ENCODE data around the gene GTPBP4. TPM values are rescaled to one million over a fixed set of nuclear protein-coding genes. Genes with fewer than 3 reads are reported as not detected.
"Not testable (repeated sequence)": the region's sequence is repeated elsewhere in the genome, so short reads cannot be mapped to it uniquely, and the experiment has no call there.

GTPBP4 gene
- total RNA-seq, 1 experiment from 2014 or later, result 88.5 TPM

DNA sequence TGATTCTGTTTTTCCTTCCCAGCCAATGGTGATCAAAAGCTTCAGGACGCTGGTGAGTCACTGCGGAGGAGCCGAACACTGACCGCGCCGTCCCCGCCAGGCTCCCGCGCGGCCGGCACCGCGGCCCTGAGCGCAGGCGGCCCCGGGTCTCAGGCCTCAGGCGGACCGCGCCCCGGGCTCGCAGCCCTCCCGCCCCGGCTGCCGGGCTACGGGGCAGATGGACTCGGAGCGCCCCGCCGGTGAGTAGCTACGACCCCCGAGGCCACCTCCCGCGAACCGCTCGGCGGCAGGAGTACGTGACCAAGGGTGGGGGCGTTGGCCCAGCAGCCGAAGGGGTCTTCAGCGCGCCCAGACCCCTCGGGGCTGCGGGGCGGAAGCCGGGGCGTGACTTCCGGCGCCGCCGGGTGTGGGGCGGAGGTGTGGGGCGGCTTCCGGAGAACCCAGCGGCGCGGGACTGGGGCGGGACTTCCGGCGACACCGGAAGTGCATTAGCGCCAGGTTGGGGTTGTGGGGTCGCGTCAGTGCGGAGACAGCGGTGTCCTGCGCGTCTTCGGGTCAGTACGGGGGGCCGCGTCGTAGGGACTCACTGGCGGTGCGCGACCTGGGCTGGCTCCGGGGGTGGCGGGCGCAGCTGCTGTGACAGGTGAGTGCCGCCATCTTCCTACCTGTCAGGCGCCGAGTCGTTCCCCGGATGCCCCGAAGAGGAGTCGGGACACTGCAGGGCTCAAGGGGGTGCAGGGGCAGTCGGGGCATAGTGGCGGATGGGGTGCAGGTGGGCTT, 68.3 kb downstream of the GTPBP4 start, which contains the start of gene WDR37:
Gene WDR37 (plus strand): TSS at position 60 of the 780 bp plus-strand sequence. CDS start 15,771 bp downstream, outside the sequence.
- DNase-seq (ENCODE audit: low read depth), result peak; percentile 84

DNA sequence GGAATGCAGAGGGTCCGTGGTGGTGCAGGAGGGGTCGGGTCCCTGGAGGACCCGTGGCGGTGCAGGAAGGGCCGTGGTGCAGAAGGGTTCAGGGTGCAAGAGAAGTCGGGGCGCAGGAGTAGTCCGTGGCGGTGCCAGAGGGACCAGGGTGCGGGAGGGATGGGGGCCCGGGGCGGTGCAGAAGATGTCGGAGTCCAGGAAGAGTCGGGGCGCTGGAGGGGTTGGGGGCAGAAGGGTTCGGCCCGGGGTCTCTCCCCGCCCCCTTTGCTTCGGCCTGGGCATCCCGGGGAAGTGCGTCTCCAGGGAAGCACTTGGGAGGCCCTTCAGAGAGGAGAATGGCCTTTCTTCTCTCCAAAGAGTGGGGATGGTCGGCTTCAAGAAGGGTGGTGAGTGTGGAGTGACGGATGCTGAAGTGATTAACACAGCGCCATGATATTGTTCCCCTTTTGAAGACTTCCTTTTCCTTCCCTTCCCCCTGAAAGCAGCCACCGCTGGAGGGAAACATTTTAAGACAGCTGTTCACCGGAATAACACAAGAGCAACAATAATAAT, 68.9 kb downstream of the GTPBP4 start:
- DNase-seq (ENCODE audit: low read depth), result no peak

DNA sequence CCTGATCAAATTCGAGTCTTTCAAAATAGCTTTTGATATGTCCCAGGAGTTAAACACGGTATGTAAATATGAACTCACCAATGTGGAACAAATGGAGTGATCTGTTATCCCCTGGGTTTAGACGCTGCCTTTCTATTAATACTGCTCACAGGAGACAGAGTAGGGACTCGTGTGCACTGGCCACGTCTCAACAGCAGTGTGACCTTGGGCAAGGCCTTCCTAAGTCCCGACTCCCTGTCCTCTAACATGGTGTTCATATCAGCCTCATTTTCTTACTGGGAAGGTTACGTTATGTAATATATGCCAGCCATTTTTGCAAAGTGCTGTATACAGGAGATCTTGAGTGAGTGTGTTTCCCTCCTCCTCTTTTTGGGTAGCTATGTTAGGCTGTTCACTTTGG, 69.8 kb downstream of the GTPBP4 start:
- DNase-seq (ENCODE audit: low read depth), result no peak

DNA sequence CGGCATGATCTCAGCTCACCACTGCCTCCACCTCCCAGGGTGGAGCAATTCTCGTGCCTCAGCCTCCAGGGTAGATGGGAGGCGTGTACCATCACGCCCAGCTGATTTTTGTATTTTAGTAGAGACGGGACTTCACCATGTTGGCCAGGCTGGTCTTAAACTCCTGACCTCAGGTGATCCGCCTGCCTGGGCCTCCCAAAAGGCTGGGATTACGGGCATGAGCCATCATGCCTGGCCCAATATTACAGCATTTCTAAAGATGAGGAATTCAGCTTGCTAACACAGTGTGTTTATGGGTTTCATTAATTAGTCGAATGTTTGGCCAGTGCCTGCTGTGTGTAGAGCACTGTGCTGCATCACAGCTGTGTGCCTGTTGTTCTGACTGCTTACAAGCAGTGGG, 71.7 kb downstream of the GTPBP4 start:
- DNase-seq (ENCODE audit: low read depth), result no peak

DNA sequence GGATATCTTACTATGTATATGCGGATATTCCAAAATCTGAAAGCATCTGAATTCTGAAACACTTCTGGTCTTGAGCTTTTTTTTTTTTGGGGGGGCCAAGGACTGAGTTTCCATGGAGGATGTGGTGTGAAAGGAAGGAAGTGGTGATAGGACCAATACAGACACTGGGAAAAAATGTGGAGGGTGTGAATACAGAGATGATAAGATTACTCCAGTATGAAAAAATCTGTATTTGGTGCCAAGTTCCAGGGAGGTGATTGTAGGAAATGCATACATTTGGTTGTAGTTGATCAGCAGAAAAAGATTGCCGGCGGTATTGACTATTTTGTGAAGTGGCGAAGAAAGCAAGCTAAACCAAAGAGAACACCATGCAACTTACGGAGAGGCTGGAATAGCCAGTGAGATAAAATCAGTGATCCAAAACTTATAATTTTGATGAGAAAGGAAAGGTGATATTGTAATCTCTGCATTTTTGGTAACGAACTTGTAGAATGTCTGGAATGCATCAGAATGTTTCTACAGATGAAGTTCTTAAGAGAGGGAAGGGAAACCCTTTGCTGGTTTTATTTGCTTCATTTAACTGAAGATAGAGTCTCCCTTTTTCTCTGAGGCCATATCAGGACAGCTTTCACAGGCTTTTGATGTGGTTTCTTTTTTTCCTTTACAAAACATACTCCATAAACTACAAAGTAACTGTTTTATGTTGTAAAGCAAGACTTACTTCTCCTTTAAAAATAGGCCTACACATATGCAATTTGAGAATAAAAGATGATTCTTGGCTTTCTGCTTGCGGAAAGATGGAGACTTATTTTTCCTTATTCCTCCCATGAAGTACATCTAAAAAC, 73.9 kb downstream of the GTPBP4 start:
- peak; percentile 46 for DNase-seq (ENCODE audit: low read depth)

DNA sequence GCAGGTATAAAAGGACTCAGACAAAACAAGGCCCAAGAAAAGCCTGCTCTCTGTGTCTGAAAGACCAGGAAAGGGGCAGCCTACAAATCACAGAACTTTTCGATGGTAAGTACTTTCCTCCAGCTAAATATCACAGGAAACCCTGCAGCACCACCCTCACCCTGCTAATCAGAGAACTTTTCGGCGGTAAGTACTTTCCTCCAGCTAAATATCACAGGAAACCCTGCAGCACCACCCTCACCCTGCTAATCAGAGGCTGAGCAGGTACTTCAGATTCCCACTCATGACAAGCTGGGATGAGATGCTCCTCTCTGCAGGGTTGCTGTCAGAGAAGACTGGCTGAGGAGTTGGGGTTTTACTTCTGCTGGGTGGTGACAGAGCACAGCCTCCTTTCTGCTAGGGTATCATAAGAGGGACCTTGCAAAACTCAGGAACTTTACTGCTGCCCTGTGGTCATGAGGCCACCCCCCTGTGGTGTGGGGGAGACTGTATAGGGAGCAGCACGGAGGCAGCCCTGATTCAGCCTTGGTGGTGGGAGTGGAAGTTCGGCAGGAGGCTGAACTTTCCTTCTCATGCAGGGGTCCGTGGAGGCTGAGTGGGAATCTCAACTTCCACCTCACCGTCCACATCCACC, 75.1 kb downstream of the GTPBP4 start:
- no peak for DNase-seq (ENCODE audit: low read depth)

DNA sequence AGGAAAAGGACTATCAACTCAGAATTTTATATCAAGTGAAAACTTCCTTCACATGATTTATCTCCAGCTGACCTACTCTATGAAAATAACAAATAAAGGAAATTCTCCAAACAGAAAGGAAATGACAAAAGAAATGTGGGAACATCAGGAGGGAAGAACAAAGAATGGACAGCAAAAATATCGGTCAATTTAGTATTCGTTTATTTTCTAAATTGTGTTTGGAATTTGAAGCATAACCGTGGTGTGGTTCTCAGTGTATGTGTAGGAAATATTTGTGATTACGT, 76.7 kb downstream of the GTPBP4 start:
- no peak for DNase-seq (ENCODE audit: low read depth)

DNA sequence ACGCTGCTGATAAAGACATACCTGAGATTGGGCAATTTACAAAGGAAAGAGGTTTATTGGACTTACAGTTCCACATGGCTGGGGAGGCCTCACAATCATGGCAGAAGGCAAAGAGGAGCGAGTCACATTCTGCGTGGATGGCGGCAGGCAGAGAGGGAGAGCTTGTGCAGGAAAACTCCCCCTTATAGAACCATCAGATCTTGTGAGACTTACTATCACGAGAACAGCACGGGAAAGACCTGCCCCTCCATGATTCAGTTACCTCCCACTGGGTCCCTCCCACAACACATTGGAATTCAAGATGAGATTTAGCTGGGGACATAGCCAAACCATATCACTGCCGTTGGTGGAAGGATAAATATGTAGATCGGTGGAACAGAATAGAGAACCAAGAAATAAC, 78.5 kb downstream of the GTPBP4 start:
- DNase-seq (ENCODE audit: low read depth), result not testable (repeated sequence)

DNA sequence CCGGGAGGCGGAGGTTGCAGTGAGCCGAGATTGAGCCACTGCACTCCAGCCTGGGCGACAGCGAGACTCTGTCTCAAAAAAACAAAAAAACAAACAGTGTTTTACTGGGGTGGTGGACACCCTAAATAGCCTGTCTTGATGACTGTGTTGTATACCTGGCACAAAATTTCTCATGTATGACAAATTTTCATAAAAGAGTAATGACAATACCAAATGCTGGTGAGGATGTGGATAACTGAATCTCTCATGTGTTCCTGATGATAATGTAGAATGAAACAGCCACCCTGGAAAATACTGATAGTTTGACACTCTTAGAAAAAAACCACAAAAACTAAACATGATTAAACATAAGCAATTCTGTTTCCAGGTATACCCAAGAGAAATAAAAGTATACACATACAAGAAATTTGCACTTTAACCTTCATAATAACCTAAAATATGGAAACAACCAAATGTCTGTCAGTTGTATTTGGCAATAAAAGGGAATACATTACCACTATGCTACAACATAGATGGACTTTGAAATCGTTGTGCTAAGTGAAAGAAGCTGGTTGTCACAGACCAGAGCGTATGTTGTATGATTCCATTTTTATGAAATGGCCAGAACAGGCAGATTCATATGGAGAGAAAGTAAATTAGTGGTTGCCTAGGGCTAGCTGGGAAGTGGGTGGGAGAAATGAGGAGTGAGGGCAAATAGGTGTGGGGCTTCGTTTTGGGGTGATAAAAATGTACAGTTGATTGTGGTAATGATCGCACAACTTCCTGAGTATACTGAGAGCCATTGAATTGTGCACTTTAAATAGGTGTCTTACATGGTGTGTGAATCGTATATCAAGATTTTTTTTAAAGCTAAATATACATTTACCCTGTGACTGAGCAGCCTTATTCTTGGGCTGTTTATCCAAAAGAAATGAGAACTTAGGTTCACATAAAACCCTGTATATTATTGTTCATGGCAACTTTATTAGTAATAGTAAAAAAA, 80.4 kb downstream of the GTPBP4 start:
- no peak for DNase-seq (ENCODE audit: low read depth)

Other genes starting within 250 kb of the GTPBP4 start
- gene LARP4B, start 56.7 kb upstream of the GTPBP4 start, total RNA-seq (2014; rRNA removed; shearing (Covaris generic)), result 21.9 and 23.6 TPM in 2 replicates
- gene IDI2, start 37.4 kb downstream of the GTPBP4 start, total RNA-seq (2014; rRNA removed; shearing (Covaris generic)), result not detected in 2 replicates
- 48.6 and 50.8 TPM in 2 replicates for gene IDI1, start 60.7 kb downstream of the GTPBP4 start, total RNA-seq (2014; rRNA removed; shearing (Covaris generic))
- gene WDR37, start 68.0 kb downstream of the GTPBP4 start, total RNA-seq (2014; rRNA removed; shearing (Covaris generic)), result 6.9 and 7.0 TPM in 2 replicates